GM19023 (cell line): ENCODE data around the gene ABAT.
"Not testable (repeated sequence)": the region's sequence is repeated elsewhere in the genome, so short reads cannot be mapped to it uniquely, and the experiment has no call there.

ENCODE experiments used
- ATAC-seq: cut with Tn5 transposase; IDR thresholded peaks from one replicate; pipeline ENCODE4 v1.9.1; 2021; ENCODE audit warnings: mild to moderate bottlenecking, moderate library complexity; ENCODE audit not compliant: unreplicated experiment

Gene ABAT

DNA sequence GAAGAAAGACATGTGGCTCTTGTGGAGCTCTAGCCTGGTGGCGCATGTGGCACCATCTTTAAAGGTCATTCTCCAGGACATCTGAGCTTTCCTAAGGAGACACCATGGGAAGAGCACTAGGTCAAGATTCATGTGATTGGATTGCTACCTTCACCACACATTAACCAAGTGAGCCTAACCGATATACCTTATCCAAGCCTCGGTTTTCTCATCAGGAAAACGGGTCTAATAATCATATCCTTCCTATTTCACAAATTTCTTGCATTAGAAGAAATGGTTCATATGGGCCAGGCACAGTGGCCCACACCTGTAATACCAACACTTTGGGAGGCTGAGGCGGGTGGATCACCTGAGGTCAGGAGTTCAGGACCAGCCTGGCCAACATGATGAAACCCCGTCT is 64.7 kb downstream of the ABAT start:
- no peak for ATAC-seq

DNA sequence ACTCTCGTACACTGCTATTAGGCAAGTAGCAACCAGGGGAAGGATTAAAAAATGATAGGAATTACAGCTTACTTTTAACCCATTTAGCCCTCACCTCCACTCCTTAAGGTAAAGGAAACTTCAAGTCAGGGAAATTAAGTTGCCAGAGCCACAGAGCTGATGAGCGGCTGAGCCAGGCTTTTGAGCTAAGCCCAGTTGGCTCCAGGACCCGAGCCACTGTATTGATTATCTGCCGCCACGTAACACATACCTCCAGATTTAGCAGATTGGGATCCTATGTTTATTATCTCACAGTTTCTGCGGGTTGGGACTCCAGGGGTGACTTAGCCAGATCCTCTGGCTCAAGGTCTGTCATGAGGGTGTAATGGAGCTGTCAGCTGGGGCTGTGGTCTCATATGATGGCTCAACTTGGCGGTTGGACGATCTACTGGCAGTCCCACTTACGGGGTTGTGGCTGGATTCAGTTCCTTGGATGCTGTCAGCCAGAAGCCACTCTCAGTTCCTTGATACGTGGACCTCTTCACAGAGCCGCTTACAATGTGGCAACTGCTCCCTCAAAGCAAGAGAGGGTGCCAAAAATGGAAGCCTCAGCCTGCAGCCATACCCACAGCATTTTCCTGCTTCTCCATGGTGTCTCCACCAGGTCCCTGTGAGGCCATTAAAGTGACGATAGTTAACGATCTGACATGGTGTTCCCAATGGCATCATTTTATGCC is 65.7 kb downstream of the ABAT start:
- ATAC-seq: no peak

DNA sequence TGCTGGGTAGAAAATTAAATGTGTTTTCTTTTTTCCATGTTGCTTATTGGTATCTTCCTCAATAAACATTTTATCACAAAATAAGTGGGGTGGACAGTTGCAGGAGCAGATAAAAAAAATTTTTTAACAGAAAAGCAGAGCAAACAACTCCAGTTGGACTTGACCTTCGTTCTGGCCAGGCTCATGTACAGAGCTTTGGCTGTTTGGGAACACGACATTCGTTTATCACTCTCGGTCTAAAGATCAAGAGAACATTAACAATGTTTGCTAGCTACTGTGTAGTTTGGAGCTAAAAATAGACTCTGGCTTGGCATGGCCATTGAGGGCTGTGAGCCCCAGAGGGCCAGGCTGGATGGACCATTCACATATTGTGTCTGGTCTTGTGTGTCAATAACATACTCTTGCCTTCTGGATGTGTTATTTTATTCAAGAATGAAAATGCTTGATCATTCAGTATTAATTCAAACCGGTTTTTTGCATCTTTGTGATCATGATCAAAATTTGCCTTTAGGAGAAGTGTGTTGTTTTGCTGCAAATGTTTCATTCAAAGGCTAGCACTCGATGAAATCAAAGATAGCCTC is 66.4 kb downstream of the ABAT start:
- ATAC-seq: no peak

DNA sequence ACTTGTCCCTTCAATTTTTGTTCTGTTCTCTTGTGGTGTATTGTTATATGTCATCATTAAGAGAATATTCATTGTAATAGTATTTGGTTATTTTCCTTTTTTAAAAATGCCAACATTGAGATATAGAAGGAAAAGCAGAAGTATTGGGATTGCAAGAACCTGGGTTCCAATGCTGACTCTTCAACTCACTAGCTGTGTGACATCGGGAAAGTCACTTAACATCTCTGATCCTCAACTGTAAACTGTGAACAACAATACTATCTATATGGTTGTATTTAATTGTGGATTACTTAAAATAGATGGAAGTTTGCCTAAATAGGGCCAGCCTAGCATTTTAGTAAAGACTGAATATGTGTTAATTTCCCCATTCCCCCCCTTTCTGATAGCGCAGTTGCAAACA is 67.2 kb downstream of the ABAT start:
- no peak for ATAC-seq

DNA sequence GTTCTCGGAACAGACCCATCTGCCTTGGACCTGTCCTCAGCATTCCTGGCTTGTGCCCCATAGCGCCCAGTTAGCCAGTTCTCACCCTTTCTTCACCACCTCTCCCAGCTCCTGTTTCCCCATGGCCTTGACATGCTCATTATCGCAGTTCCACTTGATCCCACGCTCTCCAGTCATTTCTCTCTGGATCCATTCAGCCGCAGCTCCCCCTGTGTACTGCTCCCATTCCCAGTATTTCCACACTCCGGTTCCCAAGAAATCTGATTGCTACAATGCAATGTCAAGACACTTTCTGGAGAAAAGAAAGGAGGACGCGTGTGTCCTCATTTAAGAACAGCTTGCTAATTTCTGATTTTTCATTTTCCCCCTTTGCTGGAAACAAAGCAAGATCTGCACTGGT is 67.7 kb downstream of the ABAT start:
- ATAC-seq: no peak

DNA sequence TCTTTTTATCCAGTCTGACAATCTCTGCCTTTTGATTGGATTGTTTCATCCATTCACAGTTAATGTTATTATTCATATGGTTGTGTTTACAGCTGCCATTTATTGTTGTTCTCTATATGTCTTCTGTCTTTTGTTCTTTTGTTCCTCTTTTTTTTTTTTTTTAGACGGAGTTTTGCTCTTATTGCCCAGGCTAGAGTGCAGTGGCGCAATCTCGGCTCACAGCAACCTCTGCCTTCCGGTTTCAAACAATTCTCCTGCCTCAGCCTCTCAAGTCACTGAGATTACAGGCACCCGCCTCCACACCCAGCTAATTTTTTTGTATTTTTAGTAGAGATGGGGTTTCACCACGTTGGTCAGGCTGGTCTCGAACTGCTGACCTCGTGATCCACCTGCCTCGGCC is 74.5 kb downstream of the ABAT start:
- ATAC-seq: not testable (repeated sequence)

DNA sequence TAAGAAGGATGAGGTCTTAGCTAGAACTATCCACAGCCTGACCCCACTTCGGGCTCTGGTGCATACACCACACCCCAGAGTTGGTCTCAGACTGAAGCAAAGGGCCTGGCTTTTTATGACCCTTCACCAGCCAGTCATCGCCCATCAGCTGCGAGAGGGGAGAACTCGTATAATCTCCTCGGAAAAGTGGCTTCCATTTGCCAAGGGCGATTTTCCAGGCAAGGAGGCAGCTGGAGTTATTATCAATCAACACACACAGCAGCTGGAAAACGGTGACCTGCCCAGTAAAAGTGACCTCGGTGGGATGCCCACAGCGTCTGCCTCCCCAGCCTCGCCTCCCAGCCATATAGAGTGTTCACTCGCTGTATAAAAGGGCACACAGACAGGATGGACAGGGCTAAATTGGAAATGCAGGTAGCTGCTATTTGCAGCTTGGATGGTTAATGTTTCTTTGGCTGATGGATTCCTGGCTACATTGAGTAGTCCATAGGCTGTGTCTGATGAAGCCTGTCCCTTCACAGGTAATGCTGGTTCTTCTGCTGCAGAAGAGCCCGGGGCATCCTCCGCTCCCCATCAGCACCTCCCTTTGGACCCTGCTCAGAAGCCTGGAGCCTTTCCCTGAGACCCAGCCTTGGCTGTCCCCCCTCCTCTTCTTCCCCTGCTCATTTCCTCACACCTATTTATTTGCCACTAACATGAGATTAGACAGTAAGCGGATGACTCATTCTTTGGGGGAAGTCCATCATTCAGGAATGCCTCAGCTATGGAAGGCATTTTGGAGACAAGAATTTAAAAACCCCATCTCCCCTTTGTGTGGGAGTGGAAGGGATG is 77.3 kb downstream of the ABAT start:
- no peak for ATAC-seq

DNA sequence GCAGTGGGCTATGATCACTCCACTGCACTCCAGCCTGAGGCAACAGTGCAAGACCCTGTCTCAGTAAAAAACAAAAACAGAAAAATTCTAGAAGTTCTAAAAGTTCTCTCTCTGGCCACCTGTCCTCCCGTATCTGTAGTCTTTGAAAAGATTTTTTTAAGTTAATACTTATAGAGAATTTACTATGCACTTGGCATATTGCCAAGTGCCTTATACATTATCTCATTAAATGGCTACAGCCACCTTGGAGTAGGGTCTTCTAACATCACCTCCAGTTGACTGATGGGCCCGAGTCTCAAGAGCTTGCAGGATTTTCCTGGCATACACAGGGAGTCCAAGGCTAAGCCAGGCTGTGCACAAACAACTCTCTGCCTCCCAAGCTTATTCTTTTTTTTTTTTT is 78.3 kb downstream of the ABAT start:
- no peak for ATAC-seq

DNA sequence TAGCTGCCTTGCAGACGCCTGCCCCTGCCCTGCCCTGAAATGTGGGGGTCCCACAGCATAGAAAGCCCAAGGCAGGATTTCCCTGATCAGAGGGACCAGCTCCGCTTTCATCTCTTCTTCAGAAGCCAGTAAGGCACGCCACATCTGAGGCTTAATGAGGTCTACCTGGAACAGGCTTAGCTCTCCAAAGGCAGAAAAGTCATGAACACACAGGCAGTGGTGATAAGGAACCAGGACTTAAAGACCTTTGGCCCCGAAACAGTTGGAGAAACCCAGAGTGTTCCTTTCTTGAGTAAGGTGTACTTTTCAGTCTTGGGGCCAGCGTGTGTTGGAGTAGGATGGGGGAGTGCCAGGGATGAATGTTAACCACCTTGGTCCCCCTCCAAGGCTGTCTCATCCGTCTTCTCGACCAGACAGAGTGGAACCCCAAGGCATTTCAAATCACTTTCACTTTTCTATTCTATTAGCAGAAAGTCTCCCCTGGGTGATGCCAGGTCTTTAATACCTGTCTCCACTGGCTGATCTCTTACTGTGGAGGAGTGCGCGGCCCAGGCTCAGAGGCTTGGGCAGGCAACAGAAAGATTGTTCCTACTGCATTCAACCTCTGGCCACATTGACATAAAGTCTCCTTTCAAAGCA is 79.1 kb downstream of the ABAT start:
- ATAC-seq: no peak

DNA sequence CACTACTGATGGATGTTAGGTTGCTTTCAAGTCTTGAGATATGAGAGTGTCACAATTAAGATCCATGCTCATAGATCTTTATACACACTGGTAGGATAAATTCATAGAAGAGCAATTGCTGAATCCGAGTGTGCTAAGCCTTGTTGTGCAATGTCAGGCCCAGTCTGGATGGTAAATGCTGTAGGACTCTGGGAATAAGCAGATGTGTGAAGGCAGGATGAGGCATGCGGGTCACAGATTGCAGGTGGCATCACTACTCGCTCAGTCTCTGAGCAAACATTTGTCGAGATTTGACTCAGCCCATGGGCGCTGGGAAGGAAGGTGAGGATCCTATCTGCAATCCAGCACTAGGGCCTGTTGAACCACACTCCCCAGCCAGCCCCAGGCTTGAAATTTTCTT is 82.3 kb downstream of the ABAT start:
- ATAC-seq: no peak

DNA sequence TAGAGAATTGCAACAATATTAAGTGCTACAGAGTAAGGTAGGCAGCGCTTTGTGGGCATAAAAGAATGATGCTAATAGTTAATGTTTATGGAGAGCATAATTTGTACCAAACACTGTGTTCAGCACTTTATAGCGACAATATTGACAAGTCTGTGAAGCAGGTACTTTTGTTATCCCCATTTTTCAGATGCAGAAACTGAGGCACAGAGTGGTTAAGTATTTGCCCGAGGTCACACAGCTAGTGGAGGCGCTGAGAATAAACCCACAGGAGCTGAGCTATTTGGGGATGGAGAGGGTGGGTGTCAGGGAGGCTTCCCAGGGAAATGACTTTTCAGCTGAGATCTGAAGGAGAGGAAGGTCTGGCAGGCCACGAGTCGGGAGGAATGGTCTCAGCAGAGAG is 83.6 kb downstream of the ABAT start:
- no peak for ATAC-seq

DNA sequence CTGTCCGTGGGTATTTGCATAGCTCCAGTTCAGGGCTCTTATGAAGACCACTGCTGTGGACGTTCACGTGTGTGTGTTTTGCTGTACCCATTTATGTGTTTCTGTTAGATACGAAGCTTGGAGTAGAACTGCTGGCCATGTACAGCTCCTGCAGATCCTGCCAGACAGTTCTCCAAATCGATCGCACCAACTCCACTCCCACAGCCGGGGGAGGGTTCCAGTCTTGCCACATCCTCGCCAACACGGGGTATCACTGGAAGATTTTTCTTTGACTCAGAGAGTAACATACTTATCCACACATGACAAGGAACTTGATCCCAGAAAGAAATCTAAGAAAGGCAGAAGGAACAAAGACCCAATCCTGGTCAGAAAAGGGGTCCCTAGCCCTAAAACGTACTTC is 85.6 kb downstream of the ABAT start:
- no peak for ATAC-seq

DNA sequence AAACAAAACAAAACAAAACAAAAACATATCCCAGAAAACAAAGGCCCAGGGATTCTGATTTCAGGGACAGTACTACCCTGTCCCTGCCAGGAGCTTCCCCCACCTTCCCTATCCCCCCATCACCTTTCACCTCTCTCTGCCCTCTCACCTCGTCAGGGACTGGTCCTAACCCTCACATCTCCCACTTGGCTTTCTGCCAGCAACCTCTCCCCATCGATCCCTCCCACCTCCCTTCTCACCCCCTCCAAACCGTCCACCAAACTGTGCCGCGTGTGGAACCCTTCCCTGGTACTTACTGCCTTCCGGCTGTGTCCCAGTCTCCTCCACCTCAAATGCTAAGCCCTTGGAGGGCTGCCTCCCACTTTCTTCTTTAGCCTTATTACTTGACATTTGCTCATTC is 86.7 kb downstream of the ABAT start:
- no peak for ATAC-seq

DNA sequence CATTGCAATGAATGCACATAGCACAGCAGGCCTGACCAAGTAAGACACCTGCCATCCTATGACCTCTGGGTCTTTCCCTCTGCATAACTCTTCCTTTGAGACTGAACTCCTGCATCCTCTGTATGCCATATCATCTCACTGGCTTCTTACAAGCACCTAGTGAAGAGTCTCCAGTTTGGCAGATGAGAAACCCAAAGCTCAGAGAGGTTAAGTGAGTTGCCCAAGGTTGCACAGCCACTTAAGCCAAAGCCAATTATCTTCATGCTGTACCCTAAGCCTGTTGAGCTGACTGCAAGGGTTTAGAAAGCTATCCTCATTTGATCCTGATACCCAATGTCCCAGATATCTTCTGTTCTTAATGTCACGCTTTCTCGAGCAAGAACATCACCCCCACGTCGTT is 87.8 kb downstream of the ABAT start:
- no peak for ATAC-seq

DNA sequence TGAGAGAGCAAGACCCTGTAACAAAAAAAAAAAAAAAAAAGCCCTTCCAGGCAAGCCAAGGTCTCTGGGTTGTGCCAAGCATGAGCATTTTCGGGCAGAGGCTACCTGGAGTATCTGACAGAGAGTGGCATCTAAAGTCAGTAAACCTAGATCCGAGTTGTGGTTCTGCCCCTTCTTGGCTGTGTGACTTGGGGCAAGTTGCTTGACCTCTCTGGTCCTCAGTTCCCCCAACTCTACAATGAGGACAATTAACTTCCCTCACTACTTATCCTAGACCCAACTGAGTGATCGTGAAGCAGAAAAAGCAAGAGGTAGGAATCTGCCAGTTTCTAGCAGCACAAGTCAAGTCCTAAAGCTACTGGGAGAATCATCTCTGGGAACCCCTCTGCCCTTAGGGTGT is 88.7 kb downstream of the ABAT start:
- ATAC-seq: no peak

DNA sequence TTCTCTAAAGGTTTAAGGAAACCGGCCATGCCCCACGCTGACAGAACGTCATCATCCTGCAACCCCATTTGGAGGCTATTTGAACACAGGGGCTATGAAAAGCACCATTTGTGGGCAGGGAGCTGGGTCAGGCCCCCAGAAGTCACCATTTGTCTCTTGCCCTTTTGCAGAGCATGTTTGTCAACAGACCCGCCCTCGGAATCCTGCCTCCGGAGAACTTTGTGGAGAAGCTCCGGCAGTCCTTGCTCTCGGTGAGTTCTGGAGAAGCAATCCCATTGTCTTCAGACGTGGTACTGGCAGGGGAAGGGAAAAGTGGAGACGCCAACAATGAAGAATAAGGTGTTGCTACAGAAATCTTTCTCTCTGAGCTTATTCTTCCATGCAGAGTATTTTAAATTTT is 89.5 kb downstream of the ABAT start:
- no peak for ATAC-seq

DNA sequence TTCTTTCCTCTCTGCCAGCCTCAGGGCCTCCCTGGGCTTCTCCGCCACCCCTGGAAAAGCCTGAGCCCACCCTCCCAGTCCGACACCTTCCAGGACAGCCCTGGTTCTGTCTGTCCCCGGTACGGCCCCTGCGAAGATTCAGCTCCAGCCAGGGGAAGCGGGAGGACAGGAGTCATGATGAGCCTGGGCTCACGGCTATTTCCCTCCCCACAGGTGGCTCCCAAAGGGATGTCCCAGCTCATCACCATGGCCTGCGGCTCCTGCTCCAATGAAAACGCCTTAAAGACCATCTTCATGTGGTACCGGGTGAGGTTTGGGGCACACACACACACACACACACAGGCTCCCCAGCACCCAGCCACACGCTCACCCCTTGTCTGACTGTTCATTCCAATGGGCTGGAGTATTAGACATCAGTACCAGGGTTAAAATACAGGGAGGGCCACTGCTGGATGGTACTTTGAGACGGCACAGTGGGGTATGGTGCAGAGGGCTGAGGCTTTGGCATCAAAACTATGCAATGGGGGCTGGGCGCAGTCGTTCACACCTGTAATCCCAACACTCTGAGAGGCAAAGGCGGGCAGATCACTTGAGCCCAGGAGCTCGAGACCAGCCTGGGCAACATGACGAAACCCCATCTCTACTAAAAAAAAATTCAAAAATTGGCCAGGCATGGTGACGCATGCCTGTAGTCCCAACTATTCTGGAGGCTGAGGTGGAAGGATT is 90.3 kb downstream of the ABAT start:
- no peak for ATAC-seq

DNA sequence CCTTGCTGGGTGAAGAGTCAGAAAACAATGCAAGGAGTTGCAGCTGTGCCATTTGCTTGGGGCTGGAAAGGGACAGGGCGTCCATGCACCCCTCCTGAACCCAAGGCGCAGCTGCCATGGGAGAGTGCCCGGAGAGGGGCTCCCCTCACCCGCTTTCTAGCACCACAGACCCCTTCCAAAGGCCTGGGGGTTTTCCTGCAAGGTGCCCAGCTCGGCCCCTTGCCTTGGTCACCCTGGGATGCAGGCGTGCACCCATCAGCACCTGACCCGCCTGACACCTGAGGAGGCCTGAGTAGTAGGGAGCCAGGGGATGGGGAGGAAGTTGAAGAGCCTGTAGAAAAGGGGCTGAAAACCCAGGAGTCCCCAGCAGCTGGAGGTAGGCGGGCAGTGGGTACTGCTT is 92.8 kb downstream of the ABAT start:
- no peak for ATAC-seq

DNA sequence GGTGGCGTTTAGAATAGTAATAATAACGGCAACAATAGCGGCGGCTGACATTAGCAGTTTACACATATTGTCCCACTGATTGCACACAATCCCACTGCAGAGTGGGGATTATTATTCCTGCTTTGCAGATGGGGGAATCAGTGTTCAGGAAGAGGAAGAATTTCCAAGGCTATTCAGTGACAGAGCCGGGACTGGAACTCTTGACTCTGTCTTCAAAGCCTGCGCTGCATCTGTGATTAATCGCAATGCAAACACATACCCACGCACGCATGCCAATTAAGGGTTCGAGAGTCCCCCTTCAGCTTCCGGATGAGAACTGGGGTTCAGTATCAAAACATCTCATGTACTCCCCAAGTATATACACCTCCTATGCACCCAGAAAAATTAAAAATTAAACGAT is 93.9 kb downstream of the ABAT start:
- no peak for ATAC-seq

DNA sequence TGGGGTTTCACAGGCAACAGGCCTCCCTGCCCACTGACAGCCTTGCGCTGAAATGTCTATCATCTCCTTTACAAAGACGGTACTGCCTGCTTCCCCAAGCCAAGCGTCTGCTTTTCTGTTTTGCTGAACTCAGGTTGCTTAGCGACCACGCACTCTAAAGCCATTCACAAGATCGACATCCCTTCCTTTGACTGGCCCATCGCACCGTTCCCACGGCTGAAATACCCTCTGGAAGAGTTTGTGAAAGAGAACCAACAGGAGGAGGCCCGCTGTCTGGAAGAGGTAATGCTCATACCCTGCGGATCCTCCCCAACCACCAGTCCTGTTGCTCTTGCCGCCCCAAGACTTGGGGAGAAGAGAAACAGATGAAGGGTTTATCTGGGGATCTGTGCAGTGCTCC is 94.3 kb downstream of the ABAT start:
- ATAC-seq: no peak

DNA sequence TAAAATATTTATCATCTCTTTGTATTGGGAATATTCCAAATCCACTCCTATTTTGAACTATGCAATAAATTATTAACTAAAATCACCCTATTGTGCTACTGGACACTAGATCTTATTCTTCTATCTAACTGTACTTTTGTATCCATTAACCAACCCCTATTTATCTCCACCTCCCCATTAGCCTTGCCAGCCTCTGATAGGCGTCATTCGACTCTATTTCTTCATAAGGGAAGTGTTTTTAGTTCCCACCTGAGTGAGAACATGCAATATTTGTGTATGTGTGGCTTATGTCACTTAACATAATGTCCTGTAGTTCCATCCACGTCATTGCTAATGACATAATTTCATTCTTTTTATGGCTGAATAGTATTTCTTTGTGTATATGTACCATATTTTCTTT is 99.1 kb downstream of the ABAT start:
- ATAC-seq: no peak
